SJCRH30 (cell line): Measurements from ENCODE around the gene PROM2. TPM values are rescaled to one million over a fixed set of nuclear protein-coding genes. Genes with fewer than 3 reads are reported as not detected.

Source experiments
- total RNA-seq: library from RNA; depleted of rRNA; stranded (reverse); fragments of >200 nt; shearing (Covaris generic); gene quantifications from 2 replicates; pipeline ENCODE4 v1.2.3, GENCODE V29; 2014; rRNA removed

The PROM2 gene
- total RNA-seq, 1 experiment from 2014 or later, result 0.57 TPM

Other genes starting within 250 kb of the PROM2 start
- gene MAL, start 248.7 kb upstream of the PROM2 start, total RNA-seq, result not detected in 2 replicates
- 62.0 and 63.6 TPM in 2 replicates for gene MRPS5, start 152.6 kb upstream of the PROM2 start, total RNA-seq
- gene ZNF514, start 114.6 kb upstream of the PROM2 start, total RNA-seq, result 8.4 and 9.4 TPM in 2 replicates
- gene ZNF2, start 108.6 kb upstream of the PROM2 start, total RNA-seq, result 8.8 and 9.9 TPM in 2 replicates
- 5.3 and 6.8 TPM in 2 replicates for gene ZNF892, start 66.9 kb upstream of the PROM2 start, total RNA-seq
- not detected in 2 replicates for gene KCNIP3, start 22.9 kb downstream of the PROM2 start, total RNA-seq
- 19.6 and 21.3 TPM in 2 replicates for gene FAHD2A, start 128.3 kb downstream of the PROM2 start, total RNA-seq
- gene TRIM43B, start 210.3 kb downstream of the PROM2 start, total RNA-seq, result not detected in 2 replicates